Measurements from ENCODE around the gene HEATR3.
A peak's percentile ranks its signal among the peaks of the same experiment; 100 is the strongest.

- TF ChIP-seq CTCF (IDR thresholded peaks at IDR 0.05) = peak; percentile 99 to 100 (median 100)
- peak in 2 of 4 donors; percentile 57 to 75 for TF ChIP-seq POLR2A (IDR thresholded peaks at IDR 0.05)
Observed at GRCh38 chr16:50024684-50025536, 40.9 kb upstream of the HEATR3 start, which contains the start of gene CNEP1R1.

Data from esophagus squamous epithelium (tissue), 4 donors.